Caco-2 (cell line): Measurements from ENCODE around the gene GPR89A. TPM values are rescaled to one million over a fixed set of nuclear protein-coding genes. Genes with fewer than 3 reads are reported as not detected.

Experiments used
- BruUV-seq: library from RNA; stranded (reverse); fragments of 400-500 nt; replicated peaks from 2 replicates; lab custom pipeline; 2021; lab: Mats Ljungman, UMichigan
- CTCF ChIA-PET: fragments of 300-600 bp; sonication (Branson Sonifier 250); formaldehyde crosslinking; loops from one replicate; lab custom pipeline; 2022; ENCODE audit warnings: antibody characterized with exemption; lab: Charles Lee
- POLR2A ChIA-PET: fragments of 300-600 bp; sonication (Branson Sonifier 250); formaldehyde crosslinking; loops from one replicate; lab custom pipeline; 2022; ENCODE audit warnings: antibody characterized with exemption; lab: Charles Lee
- DNase-seq, 2 experiments: peaks; one replicate each; pipeline versions ENCODE4 v3.0.0 to v3.0.0-alpha.2; 2020 to 2022
- H3K27me3 ChIP-seq: replicated peaks from 2 replicates; pipeline ENCODE4 v1.6.0; 2011; ENCODE audit warnings: low read length; ENCODE audit not compliant: control insufficient read depth, insufficient read depth
- H3K36me3 ChIP-seq: 2 replicates; pipeline ENCODE4 v1.5.1; 2011; ENCODE audit warnings: low read length; ENCODE audit not compliant: control insufficient read depth, insufficient read depth
- H3K4me1 ChIP-seq: fragments of 250-450 bp; sonication (Bioruptor Pico); 2 replicates; pipeline ENCODE4 v1.5.1; 2020; ENCODE audit warnings: mild to moderate bottlenecking
- H3K4me3 ChIP-seq: 2 replicates; pipeline ENCODE4 v1.5.1; 2011; ENCODE audit warnings: low read depth, mild to moderate bottlenecking, control low read depth, low read length
- H3K9me3 ChIP-seq: fragments of 250-450 bp; sonication (Bioruptor Pico); 2 replicates; pipeline ENCODE4 v1.5.1; 2020; ENCODE audit warnings: mild to moderate bottlenecking, moderate library complexity
- H3K27ac Mint-ChIP-seq: one replicate; pipeline ENCODE4 v1.8.0; 2022; ENCODE audit warnings: mixed read lengths; ENCODE audit not compliant: unreplicated experiment
- H3K27me3 Mint-ChIP-seq: one replicate; pipeline ENCODE4 v1.8.0; 2022; ENCODE audit warnings: mixed read lengths; ENCODE audit not compliant: insufficient read depth, unreplicated experiment
- H3K36me3 Mint-ChIP-seq: one replicate; pipeline ENCODE4 v1.8.0; 2022; ENCODE audit warnings: mild to moderate bottlenecking, mixed read lengths; ENCODE audit not compliant: insufficient read depth, unreplicated experiment
- H3K4me1 Mint-ChIP-seq: one replicate; pipeline ENCODE4 v1.8.0; 2022; ENCODE audit warnings: low read depth, mixed read lengths; ENCODE audit not compliant: unreplicated experiment
- H3K4me3 Mint-ChIP-seq: one replicate; pipeline ENCODE4 v1.8.0; 2022; ENCODE audit warnings: mild to moderate bottlenecking, moderate library complexity, mixed read lengths; ENCODE audit not compliant: unreplicated experiment
- H3K9me3 Mint-ChIP-seq: one replicate; pipeline ENCODE4 v1.8.0; 2022; ENCODE audit warnings: mixed read lengths; ENCODE audit not compliant: unreplicated experiment
- intact Hi-C: fragments of 100-400 bp; cut with micrococcal nuclease; formaldehyde crosslinking; loops from one replicate; pipeline ENCODE4 v1.10.0; 2022; ENCODE audit not compliant: unreplicated experiment
- total RNA-seq: library from RNA; stranded (reverse); gene quantifications from 2 replicates; pipeline ENCODE4 v1.2.3, GENCODE V29; 2022
- TF ChIP-seq, protein P1 (sequence below), 2 experiments: fragments of 200-600 bp in 1 of 2; IDR thresholded peaks; 1 replicate in 1 of 2; 2 replicates in 1 of 2; pipeline versions ENCODE4 v1.5.1 to v1.8.0; 2011 to 2022; ENCODE audit warnings: antibody characterized with exemption in 1 of 2, control low read depth in 1 of 2, inconsistent platforms in 1 of 2, low read depth in 1 of 2, low read length in 1 of 2, mild to moderate bottlenecking in 1 of 2, moderate library complexity in 1 of 2; ENCODE audit not compliant: insufficient read depth in 1 of 2, severe bottlenecking in 1 of 2, unreplicated experiment in 1 of 2

GPR89A gene
- total RNA-seq, 1 experiment from 2014 or later: 49.9 TPM

DNA sequence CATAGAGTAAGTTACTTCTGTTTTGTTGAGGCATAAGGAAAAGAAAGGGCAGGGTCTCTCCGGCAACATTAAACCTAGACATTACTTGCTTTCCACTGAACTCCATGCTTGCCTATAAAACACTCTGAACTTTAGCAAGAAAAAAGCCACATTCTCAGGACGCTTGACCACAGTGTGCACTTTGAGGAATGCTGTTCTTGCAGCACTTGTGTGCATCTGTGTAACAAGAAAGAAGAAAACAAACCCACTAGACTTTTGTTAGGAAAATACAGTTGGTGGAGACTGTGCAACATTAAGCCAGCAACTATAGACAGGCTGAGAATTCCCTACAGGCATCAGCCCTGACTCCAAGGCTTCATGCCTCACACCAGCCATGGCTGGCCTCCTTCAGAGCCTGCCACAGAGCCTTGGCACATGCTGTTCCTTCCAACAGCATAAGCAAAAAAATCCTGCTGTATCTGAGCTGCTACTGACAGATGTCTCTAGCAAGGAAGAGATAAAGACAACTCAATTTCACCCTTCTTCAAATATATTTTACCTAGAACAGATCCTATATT, 93.6 kb downstream of the GPR89A start:
- TF ChIP-seq, protein P1, sequence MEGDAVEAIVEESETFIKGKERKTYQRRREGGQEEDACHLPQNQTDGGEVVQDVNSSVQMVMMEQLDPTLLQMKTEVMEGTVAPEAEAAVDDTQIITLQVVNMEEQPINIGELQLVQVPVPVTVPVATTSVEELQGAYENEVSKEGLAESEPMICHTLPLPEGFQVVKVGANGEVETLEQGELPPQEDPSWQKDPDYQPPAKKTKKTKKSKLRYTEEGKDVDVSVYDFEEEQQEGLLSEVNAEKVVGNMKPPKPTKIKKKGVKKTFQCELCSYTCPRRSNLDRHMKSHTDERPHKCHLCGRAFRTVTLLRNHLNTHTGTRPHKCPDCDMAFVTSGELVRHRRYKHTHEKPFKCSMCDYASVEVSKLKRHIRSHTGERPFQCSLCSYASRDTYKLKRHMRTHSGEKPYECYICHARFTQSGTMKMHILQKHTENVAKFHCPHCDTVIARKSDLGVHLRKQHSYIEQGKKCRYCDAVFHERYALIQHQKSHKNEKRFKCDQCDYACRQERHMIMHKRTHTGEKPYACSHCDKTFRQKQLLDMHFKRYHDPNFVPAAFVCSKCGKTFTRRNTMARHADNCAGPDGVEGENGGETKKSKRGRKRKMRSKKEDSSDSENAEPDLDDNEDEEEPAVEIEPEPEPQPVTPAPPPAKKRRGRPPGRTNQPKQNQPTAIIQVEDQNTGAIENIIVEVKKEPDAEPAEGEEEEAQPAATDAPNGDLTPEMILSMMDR (IDR thresholded peaks at IDR 0.05; ENCODE audit: insufficient read depth in 1 of 2, low read depth in 1 of 2, low read length in 1 of 2, severe bottlenecking in 1 of 2, unreplicated experiment in 1 of 2): no peak
- CTCF ChIA-PET: no interaction called here
- no peaks in the 10 kb centered on the region; the same call in none of the 2 replicates for H3K36me3 ChIP-seq
- no peak for DNase-seq
- no peaks in the 10 kb centered on the region for H3K9me3 Mint-ChIP-seq
- peaks cover 24% of the 10 kb centered on the region for H3K36me3 Mint-ChIP-seq
- H3K4me1 ChIP-seq: peaks cover 26% of the 10 kb centered on the region
- no peak overlapping the region for H3K4me3 Mint-ChIP-seq
- H3K4me1 Mint-ChIP-seq: peaks cover 24% of the 10 kb centered on the region
- POLR2A ChIA-PET: no interaction called here
- no peaks in the 10 kb centered on the region for H3K27me3 ChIP-seq
- BruUV-seq: no TSS peak
- no peak overlapping the region for H3K27ac Mint-ChIP-seq
- intact Hi-C loops: no loop called here
- no peak overlapping the region for H3K4me3 ChIP-seq
- H3K27me3 Mint-ChIP-seq: no peaks in the 10 kb centered on the region
- no peaks in the 10 kb centered on the region for H3K9me3 ChIP-seq

DNA sequence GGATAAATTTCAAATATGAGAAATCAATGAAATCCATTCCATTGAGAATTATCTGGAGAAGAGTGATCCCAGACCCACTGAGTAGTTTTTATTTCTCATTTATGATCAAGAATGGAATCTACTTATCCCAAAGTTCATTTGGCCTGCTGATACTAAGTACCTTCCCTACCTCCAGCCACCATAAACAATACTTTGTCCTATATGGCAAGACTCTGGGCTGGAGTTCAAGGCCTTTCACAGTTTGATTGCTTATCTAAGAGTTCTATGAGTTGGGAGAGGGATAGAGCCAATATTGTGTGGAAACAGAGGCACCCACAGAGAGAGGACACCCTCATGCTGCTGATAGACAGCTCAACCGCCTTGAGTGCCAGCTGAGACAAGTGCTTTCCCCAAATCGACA, 94.3 kb downstream of the GPR89A start:
- Mint-ChIP-seq H3K27ac (no peak overlapping the region), H3K36me3 (peaks cover 21% of the 10 kb centered on the region), H3K27me3 (no peaks in the 10 kb centered on the region), H3K9me3 (no peaks in the 10 kb centered on the region), H3K4me3 (no peak overlapping the region), H3K4me1 (peaks cover 23% of the 10 kb centered on the region)
- BruUV-seq: no TSS peak
- no peaks in the 10 kb centered on the region for H3K27me3 ChIP-seq
- no peaks in the 10 kb centered on the region; the same call in none of the 2 replicates for H3K36me3 ChIP-seq
- ChIA-PET POLR2A (no interaction called here), CTCF (no interaction called here)
- intact Hi-C loops: no loop called here
- peaks cover 26% of the 10 kb centered on the region for H3K4me1 ChIP-seq
- H3K9me3 ChIP-seq: no peaks in the 10 kb centered on the region
- DNase-seq: no peak
- no peak overlapping the region for H3K4me3 ChIP-seq
- TF ChIP-seq, protein P1 (IDR thresholded peaks at IDR 0.05; ENCODE audit: insufficient read depth in 1 of 2, low read depth in 1 of 2, low read length in 1 of 2, severe bottlenecking in 1 of 2, unreplicated experiment in 1 of 2): no peak

DNA sequence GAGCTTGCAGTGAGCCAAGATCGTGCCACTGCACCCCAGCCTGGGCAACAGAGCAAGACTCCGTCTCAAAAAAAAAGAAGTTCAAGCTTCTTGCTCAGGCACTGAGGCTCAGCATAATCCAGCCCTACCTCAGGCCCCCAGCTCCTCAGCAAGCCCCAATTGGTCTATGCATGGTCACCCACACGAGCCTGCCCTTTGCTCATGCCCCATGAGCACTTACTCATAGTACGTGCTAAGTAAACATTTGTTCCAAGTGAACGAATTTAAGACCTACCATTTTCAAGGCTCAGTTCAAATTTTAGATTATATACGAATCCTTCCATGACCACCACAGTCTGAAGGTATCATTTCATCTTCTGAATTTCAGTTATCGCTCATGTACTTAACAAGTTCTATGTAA, 95.0 kb downstream of the GPR89A start:
- H3K4me1 ChIP-seq: peaks cover 31% of the 10 kb centered on the region
- intact Hi-C loops: no loop called here
- no peak overlapping the region for H3K4me3 ChIP-seq
- H3K9me3 ChIP-seq: no peaks in the 10 kb centered on the region
- DNase-seq: no peak
- POLR2A ChIA-PET: no interaction called here
- H3K9me3 Mint-ChIP-seq: no peaks in the 10 kb centered on the region
- H3K27me3 ChIP-seq: no peaks in the 10 kb centered on the region
- TF ChIP-seq, protein P1 (IDR thresholded peaks at IDR 0.05; ENCODE audit: insufficient read depth in 1 of 2, low read depth in 1 of 2, low read length in 1 of 2, severe bottlenecking in 1 of 2, unreplicated experiment in 1 of 2): no peak
- no TSS peak for BruUV-seq
- no peaks in the 10 kb centered on the region; the same call in none of the 2 replicates for H3K36me3 ChIP-seq
- H3K27me3 Mint-ChIP-seq: no peaks in the 10 kb centered on the region
- H3K4me3 Mint-ChIP-seq: no peak overlapping the region
- CTCF ChIA-PET: interaction anchor here (0.6 kb wide), 1 partner anchor 11 kb away, joined by 3 read pairs; no protein-coding TSS in a partner anchor
- peaks cover 22% of the 10 kb centered on the region for H3K4me1 Mint-ChIP-seq
- no peak overlapping the region for H3K27ac Mint-ChIP-seq
- H3K36me3 Mint-ChIP-seq: peaks cover 17% of the 10 kb centered on the region
